ENCODE results near the gene RHBDD2.

Gene RHBDD2

GRCh38 chr7:75921479-75921878 is 42.6 kb downstream of the RHBDD2 start:
- no peak for DNase-seq

- DNase-seq = no peak
These were observed 44.3 kb downstream of the RHBDD2 start for GRCh38 chr7:75922966-75923603.

DNA sequence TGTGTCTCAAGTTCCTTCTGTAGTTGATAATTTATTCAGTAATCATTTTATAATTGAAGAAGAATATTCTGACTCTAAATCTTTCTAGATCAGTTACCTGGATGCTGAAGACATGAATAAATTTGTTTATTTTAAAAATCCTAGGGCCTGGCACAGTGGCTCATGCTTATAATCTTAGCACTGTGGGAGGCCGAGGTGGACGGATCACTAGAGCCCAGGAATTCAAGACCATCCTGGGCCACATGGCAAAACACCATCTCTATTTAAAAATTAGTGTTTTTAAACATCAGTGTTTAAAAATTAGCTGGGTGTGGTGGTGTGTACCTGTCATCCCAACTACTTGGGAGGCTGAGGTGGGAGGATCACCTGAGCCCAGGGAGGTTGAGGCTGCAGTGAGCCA is 45.4 kb downstream of the RHBDD2 start:
- no peak for DNase-seq

- DNase-seq = no peak
These were observed 46.1 kb downstream of the RHBDD2 start for GRCh38 chr7:75924889-75925288.

- no peak for DNase-seq
These were observed 47.0 kb downstream of the RHBDD2 start for GRCh38 chr7:75925717-75926435.

GRCh38 chr7:75928568-75928914 is 49.7 kb downstream of the RHBDD2 start:
- no peak for DNase-seq

- no peak for DNase-seq
These were observed 52.8 kb downstream of the RHBDD2 start for GRCh38 chr7:75931680-75932079.

DNA sequence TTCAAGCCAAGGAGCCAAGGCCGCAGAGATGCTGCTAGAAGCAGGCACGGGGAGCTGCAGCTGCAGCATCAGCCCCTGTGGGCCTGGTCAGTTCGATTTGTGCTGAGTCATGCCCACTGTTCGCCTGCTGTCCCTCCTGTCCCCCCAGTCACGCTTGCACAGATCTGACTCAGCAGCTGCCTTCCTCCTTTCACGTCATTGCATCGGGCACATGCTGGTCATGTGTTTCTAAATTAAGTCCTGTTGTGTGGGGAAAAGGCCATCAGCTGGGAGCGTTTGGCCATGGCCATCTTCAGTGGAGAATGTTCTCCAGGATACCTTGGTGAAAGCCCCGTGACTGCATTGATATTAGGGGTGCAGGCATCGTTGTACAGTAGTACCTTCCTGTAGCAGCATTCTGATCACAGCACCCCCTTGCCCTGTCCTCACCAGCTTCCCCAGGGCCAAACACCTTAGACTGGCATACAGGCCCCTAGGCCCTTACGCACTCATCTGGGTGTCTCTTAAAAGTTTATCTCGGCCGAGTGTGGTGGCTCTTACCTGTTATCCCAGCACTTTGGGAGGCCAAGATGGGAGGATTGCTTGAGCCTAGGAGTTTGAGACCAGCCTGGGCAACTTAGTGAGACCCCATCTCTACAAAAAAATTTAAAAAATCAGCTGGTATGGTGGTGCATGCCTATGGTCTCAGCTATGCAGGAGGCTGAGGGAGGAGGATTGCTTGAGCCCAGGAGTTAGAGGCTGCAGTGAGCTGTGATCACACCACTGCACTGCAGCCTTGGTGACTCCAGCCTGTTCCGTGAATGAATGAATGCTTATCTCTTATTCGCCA is 59.3 kb downstream of the RHBDD2 start:
- peak; percentile 86 for DNase-seq

Data from islet precursor cell (in vitro differentiated cells).